Karpas-422 (cell line): ENCODE data around the gene NOD1. TPM values are rescaled to one million over a fixed set of nuclear protein-coding genes. Genes with fewer than 3 reads are reported as not detected.

ENCODE experiments used
- DNase-seq: peaks from one replicate; pipeline ENCODE4 v3.0.0-alpha.2; 2015
- H2AFZ ChIP-seq: fragments of 200-600 bp; sonication (generic); 2 replicates; pipeline ENCODE4 v1.6.1; 2014; ENCODE audit warnings: antibody characterized with exemption, low read length, mixed read lengths
- H3K27ac ChIP-seq: fragments of 200-600 bp; sonication (generic); 2 replicates; pipeline ENCODE4 v1.5.1; 2014; ENCODE audit warnings: mild to moderate bottlenecking, low read length, moderate library complexity
- H3K27me3 ChIP-seq: fragments of 200-600 bp; sonication (generic); 2 replicates; pipeline ENCODE4 v1.6.1; 2014; ENCODE audit warnings: low read length, mixed read lengths
- H3K36me3 ChIP-seq: fragments of 200-600 bp; sonication (generic); 2 replicates; pipeline ENCODE4 v1.6.1; 2014; ENCODE audit warnings: low read length, mixed read lengths; ENCODE audit not compliant: insufficient read depth
- H3K4me1 ChIP-seq: fragments of 200-600 bp; sonication (generic); 2 replicates; pipeline ENCODE4 v1.6.1; 2014; ENCODE audit warnings: mild to moderate bottlenecking, low read length, mixed read lengths
- H3K4me2 ChIP-seq: fragments of 200-600 bp; sonication (generic); 2 replicates; pipeline ENCODE4 v1.6.1; 2014; ENCODE audit warnings: low read length, low read depth, mild to moderate bottlenecking; ENCODE audit not compliant: poor library complexity, severe bottlenecking
- H3K4me3 ChIP-seq: fragments of 200-600 bp; sonication (generic); 2 replicates; pipeline ENCODE4 v1.5.1; 2014; ENCODE audit warnings: mild to moderate bottlenecking, antibody characterized with exemption, low read length, mixed read lengths
- H3K79me2 ChIP-seq: fragments of 200-600 bp; sonication (generic); 2 replicates; pipeline ENCODE4 v1.6.1; 2014; ENCODE audit warnings: mild to moderate bottlenecking, low read length, mixed read lengths
- H3K9ac ChIP-seq: fragments of 200-600 bp; sonication (generic); 2 replicates; pipeline ENCODE4 v1.6.0; 2014; ENCODE audit warnings: low read length
- H3K9me2 ChIP-seq: fragments of 200-600 bp; sonication (generic), shearing (Covaris generic); replicated peaks from 2 replicates; pipeline ENCODE4 v1.6.0; 2014; ENCODE audit warnings: mild to moderate bottlenecking, low read length, moderate library complexity; ENCODE audit not compliant: insufficient read depth
- H3K9me3 ChIP-seq: fragments of 300-700, 200-600 bp; sonication (generic); 2 replicates; pipeline ENCODE4 v1.6.1; 2014; ENCODE audit warnings: low read length, mixed read lengths
- H4K20me1 ChIP-seq: fragments of 200-600 bp; sonication (generic); 2 replicates; pipeline ENCODE4 v1.6.1; 2014; ENCODE audit warnings: mild to moderate bottlenecking, antibody characterized with exemption, low read length, low read depth; ENCODE audit not compliant: insufficient read depth
- total RNA-seq: library from RNA; depleted of rRNA; stranded (reverse); fragments of >200 nt; shearing (Covaris generic); gene quantifications from 2 replicates; pipeline ENCODE4 v1.2.3, GENCODE V29; 2014; ENCODE audit warnings: low replicate concordance

NOD1 gene
- total RNA-seq, 1 experiment from 2014 or later = 4.5 TPM

GRCh38 chr7:30476459-30477145, 2.0 kb downstream of the NOD1 start:
- no peaks in the 10 kb centered on the region for H3K79me2 ChIP-seq

GRCh38 chr7:30475580-30475979, 3.0 kb downstream of the NOD1 start:
- H3K36me3 ChIP-seq = no peaks in the 10 kb centered on the region
- H3K27ac ChIP-seq = no peak overlapping the region
- 0 out of 2 replicates have a peak, but pooled peaks cover 3% of the 10 kb centered on the region for H4K20me1 ChIP-seq
- H3K27me3 ChIP-seq = no peaks in the 10 kb centered on the region
- no peak overlapping the region for H3K9ac ChIP-seq
- no peaks in the 10 kb centered on the region for H3K9me2 ChIP-seq
- H3K4me2 ChIP-seq = no peak overlapping the region
- H3K9me3 ChIP-seq = no peaks in the 10 kb centered on the region
- H3K79me2 ChIP-seq = no peaks in the 10 kb centered on the region
- H2AFZ ChIP-seq = no peak overlapping the region
- no peak overlapping the region for H3K4me3 ChIP-seq
- DNase-seq = no peak
- peaks cover 17% of the 10 kb centered on the region for H3K4me1 ChIP-seq

More at GRCh38 chr7:30476459-30477145, 2.0 kb downstream of the NOD1 start:
- no peak for DNase-seq
- Histone ChIP-seq H3K9ac (no peak overlapping the region), H3K9me2 (no peaks in the 10 kb centered on the region), H3K27me3 (no peaks in the 10 kb centered on the region), H4K20me1 (0 out of 2 replicates have a peak, but pooled peaks cover 3% of the 10 kb centered on the region), H3K27ac (no peak overlapping the region), H3K4me1 (peaks cover 17% of the 10 kb centered on the region), H3K9me3 (no peaks in the 10 kb centered on the region), H2AFZ (no peak overlapping the region), H3K4me3 (no peak overlapping the region), H3K36me3 (no peaks in the 10 kb centered on the region), H3K4me2 (no peak overlapping the region)

GRCh38 chr7:30474893-30475292, 3.7 kb downstream of the NOD1 start:
- Histone ChIP-seq H3K79me2 (no peaks in the 10 kb centered on the region), H3K27ac (no peak overlapping the region), H3K4me1 (peaks cover 17% of the 10 kb centered on the region)

GRCh38 chr7:30474485-30474884, 4.1 kb downstream of the NOD1 start:
- Histone ChIP-seq H3K79me2 (no peaks in the 10 kb centered on the region), H3K27me3 (no peaks in the 10 kb centered on the region), H3K9me2 (no peaks in the 10 kb centered on the region), H3K27ac (no peak overlapping the region), H3K4me1 (peaks cover 15% of the 10 kb centered on the region), H3K4me2 (no peak overlapping the region), H4K20me1 (0 out of 2 replicates have a peak, but pooled peaks cover 3% of the 10 kb centered on the region), H3K36me3 (no peaks in the 10 kb centered on the region), H3K9me3 (no peaks in the 10 kb centered on the region), H3K4me3 (no peak overlapping the region), H3K9ac (no peak overlapping the region), H2AFZ (no peak overlapping the region)
- DNase-seq = no peak

More at GRCh38 chr7:30474893-30475292, 3.7 kb downstream of the NOD1 start:
- Histone ChIP-seq H3K27me3 (no peaks in the 10 kb centered on the region), H3K4me3 (no peak overlapping the region), H3K9me2 (no peaks in the 10 kb centered on the region), H3K4me2 (no peak overlapping the region), H2AFZ (no peak overlapping the region), H3K36me3 (no peaks in the 10 kb centered on the region), H4K20me1 (0 out of 2 replicates have a peak, but pooled peaks cover 3% of the 10 kb centered on the region), H3K9me3 (no peaks in the 10 kb centered on the region), H3K9ac (no peak overlapping the region)
- DNase-seq = no peak

GRCh38 chr7:30473903-30474302, 4.7 kb downstream of the NOD1 start:
- Histone ChIP-seq H3K79me2 (no peaks in the 10 kb centered on the region), H3K4me2 (no peak overlapping the region), H3K36me3 (no peaks in the 10 kb centered on the region), H3K9me2 (no peaks in the 10 kb centered on the region), H2AFZ (no peak overlapping the region), H3K4me3 (no peak overlapping the region), H3K27me3 (no peaks in the 10 kb centered on the region), H3K4me1 (peaks cover 9% of the 10 kb centered on the region), H3K9me3 (no peaks in the 10 kb centered on the region), H3K9ac (no peak overlapping the region), H4K20me1 (0 out of 2 replicates have a peak, but pooled peaks cover 3% of the 10 kb centered on the region), H3K27ac (no peak overlapping the region)
- DNase-seq = no peak

- Histone ChIP-seq H3K9ac (no peak overlapping the region), H3K79me2 (no peaks in the 10 kb centered on the region), H4K20me1 (0 out of 2 replicates have a peak, but pooled peaks cover 3% of the 10 kb centered on the region), H3K36me3 (no peaks in the 10 kb centered on the region), H3K9me2 (no peaks in the 10 kb centered on the region), H2AFZ (no peak overlapping the region), H3K4me3 (no peak overlapping the region), H3K27me3 (no peaks in the 10 kb centered on the region), H3K9me3 (no peaks in the 10 kb centered on the region), H3K4me2 (no peak overlapping the region), H3K27ac (no peak overlapping the region), H3K4me1 (peaks cover 4% of the 10 kb centered on the region)
- DNase-seq = no peak
Observed at GRCh38 chr7:30472784-30473775, 5.5 kb downstream of the NOD1 start.

GRCh38 chr7:30472081-30472783, 6.4 kb downstream of the NOD1 start:
- Histone ChIP-seq H3K9ac (no peak overlapping the region), H3K36me3 (no peaks in the 10 kb centered on the region), H3K79me2 (no peaks in the 10 kb centered on the region), H3K4me1 (no peaks in the 10 kb centered on the region), H3K27me3 (no peaks in the 10 kb centered on the region), H3K9me3 (no peaks in the 10 kb centered on the region), H3K4me3 (no peak overlapping the region), H4K20me1 (0 out of 2 replicates have a peak, but pooled peaks cover 3% of the 10 kb centered on the region), H3K27ac (no peak overlapping the region), H3K4me2 (no peak overlapping the region), H2AFZ (no peak overlapping the region), H3K9me2 (no peaks in the 10 kb centered on the region)
- DNase-seq = no peak
